GM19397 (cell line): ENCODE data around the gene SEC62.
"Not testable (repeated sequence)": the region's sequence is repeated elsewhere in the genome, so short reads cannot be mapped to it uniquely, and the experiment has no call there.

Experiments used
- ATAC-seq: cut with Tn5 transposase; IDR thresholded peaks from one replicate; pipeline ENCODE4 v1.9.1; 2021; ENCODE audit warnings: mild to moderate bottlenecking, moderate library complexity; ENCODE audit not compliant: unreplicated experiment

The SEC62 gene

DNA sequence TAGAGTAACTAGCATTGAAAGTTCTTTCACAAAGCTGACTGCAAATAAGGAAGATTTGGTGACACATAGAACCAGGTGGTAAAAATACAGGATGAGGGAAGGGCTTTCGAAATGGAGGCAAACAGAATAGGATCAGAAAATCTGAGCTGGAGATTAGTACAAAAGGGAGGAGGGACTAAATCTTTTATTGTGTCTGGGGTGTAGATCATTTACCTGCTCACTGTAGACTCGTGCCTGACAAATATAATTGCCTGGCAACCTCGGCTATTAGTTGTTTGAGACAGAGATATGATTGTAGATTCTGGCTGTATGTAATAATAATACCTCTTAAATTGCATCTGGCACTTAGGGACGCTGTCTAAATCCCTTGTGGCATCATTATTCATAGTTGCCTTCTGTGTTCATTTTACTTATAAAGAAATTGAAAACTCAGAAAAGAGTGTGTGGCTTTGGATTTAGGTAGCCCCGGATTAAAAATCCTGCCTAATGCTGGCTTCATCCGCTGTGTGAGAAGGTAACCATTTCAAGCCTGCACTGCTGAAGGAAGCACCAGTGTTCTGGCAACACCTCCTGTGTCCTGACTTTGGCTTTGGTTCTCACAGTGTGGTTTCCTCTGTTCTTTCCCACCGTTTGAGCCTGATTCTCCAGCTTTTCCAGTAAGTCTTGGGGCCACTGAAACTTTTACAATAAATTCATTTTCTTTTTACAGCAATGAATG lies 46.2 kb downstream of the SEC62 start:
- no peak for ATAC-seq

DNA sequence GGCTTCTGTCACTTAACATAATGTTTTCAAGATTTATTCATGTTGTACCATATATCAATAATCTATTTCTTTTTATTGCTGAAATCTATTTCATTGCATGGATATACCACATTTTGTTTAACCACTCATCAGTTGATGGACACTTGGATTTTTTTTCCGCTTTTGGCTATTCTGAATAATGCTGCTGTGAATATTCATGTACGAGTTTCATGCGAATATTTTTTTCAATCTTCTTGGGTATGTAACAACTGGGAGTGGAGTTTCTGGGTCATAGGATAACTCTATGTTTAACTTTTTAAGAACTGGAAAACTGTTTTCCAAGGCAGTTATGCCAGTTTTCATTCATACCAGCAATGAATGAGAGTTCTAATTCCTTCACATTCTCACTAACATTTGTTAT lies 49.5 kb downstream of the SEC62 start:
- no peak for ATAC-seq

DNA sequence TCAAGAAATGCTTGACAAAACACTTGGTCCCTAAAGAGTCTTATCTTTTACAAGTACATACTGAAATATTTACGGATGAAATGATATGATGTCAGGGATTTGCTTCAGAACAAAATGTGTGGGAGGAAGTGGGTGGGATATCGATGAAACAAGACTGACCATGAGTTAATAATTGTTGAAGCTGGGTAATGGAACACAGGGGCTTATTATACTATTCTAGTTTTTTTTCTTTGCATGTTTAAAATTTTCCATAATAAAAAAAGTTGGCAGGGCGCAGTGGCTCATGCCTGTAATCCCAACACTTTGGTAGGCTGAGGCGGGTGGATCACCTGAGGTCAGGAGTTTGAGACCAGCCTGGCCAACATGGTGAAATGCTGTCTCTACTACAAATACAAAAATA lies 52.7 kb downstream of the SEC62 start:
- ATAC-seq: not testable (repeated sequence)

DNA sequence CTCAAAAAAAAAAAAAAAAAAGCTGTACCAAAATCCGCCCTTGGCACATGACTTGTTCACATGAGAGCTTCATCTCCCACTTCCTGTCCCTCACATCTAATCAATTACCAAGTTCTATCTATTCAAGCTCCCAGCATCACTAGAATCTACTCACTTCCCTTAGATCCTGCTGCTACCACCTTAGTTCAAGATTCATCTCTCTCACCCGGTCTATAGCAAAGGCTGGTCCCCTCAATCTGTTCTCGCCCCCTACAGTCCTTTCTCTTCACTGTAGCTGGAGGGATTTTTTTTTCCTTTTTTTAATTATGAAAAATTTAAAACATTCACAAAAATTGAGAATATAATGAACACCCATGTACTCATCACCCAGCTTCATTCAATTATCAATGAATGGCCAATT lies 54.5 kb downstream of the SEC62 start:
- ATAC-seq: no peak

DNA sequence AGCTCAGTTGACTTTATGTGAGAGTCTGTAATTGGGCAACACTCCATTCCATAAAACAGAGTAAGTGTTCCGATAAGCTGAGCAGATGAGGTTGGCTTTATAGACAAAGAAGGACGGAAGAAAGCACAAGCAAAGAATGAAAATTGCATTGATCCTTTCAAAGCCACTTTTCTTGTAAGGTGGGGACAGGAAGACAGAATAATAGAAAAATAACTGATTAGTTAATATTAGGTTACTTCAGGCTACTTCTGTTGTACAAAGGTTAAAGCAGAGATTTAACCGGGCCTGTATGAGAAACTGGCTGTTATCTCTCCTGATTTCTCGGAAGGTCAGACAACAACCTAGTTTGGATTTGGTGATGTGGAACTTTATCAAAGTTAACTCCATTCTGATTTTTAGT lies 55.7 kb downstream of the SEC62 start:
- ATAC-seq: no peak

DNA sequence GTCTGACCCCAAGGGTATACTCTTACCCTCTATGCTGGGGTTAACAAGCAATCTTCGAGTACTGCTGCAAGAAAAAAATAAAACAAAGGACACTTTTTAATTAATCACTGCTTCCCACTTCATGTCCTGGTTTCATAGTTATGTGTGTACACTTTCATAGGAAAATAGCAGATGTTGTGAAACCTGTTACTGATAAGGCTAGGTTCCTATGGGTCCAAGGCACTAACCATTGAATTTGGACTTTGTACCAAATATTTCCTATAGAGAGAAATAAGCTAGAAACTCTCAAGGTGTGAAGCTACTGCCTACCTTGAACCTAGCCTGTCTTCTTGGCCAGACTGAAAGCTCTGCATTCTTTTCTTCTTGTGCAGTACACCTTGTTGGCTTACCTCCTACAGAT lies 56.6 kb downstream of the SEC62 start:
- ATAC-seq: no peak

DNA sequence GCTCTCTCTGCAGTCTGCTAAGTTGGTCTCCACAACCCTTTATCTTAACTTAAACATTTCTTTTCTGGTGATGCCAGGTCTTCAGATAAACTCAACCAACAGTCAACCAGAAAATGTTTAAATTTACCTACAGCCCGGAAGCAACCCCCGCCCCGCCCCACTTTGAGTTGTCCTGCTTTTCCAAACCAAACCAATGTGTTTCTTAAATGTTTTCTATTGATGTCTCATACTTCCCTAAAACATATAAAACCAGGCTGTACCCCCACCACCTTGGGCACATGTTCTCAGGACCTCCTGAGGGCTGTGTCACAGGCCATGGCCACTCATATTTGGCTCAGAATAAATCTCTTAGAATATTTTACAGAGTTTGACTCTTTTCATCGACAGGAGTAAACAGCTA lies 58.0 kb downstream of the SEC62 start:
- ATAC-seq: no peak

DNA sequence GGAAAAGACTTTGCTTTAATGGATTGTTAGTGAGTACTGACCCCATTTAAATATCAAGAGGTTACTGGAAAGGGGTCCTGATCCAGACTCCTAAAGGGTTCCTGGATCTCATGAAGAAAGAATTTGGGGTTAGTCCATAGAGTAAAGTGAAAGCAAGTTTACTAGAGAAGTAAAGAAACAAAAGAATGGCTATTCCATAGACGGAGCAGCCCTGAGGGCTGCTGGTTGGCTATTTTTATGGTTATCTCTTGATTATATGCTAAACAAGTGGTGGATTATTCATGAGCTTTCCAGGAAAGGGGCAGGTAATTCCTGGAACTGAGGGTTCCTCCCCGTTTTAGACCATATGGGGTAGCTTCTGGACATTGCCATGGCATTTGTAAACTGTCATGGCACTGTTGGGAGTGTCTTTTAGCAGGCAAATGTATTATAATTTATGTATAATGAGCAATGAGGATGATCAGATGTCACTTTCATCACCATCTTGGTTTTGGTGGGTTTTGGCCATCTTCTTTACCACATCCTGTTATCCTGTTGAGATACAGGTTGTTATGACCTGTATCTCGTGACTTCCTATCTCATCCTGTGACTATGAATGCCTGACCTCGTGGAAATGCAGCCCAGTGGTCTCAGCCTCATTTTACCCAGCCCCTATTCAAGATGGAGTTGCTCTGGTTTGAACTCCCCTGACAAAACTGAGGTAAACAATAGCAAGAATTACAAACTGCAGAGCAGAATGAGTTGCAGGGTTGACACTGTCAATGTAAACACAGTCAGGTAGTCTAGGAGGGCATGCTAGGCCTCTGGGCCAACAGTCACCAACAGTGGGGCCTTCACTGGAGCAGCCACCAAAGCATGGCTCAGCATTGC lies 60.9 kb downstream of the SEC62 start:
- no peak for ATAC-seq

DNA sequence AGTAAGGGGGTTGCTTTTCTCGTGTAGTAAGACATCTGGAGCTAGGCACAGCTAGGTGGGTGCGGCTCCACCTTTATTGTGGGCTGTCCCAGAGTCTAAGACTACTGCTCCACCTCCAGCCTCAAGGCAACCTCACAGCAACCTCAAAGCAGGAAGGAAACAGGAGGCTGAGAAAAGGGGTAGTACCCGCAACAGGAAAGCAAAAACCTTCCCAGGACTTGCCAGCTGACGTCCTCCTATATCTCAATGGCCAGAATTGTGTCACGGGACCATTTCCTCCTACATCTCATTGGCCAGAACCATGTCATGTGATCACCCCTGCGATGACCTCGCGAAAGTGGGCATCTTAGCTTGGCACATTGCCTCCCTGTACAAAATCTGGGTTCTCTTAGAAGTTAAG lies 66.9 kb downstream of the SEC62 start:
- no peak for ATAC-seq

DNA sequence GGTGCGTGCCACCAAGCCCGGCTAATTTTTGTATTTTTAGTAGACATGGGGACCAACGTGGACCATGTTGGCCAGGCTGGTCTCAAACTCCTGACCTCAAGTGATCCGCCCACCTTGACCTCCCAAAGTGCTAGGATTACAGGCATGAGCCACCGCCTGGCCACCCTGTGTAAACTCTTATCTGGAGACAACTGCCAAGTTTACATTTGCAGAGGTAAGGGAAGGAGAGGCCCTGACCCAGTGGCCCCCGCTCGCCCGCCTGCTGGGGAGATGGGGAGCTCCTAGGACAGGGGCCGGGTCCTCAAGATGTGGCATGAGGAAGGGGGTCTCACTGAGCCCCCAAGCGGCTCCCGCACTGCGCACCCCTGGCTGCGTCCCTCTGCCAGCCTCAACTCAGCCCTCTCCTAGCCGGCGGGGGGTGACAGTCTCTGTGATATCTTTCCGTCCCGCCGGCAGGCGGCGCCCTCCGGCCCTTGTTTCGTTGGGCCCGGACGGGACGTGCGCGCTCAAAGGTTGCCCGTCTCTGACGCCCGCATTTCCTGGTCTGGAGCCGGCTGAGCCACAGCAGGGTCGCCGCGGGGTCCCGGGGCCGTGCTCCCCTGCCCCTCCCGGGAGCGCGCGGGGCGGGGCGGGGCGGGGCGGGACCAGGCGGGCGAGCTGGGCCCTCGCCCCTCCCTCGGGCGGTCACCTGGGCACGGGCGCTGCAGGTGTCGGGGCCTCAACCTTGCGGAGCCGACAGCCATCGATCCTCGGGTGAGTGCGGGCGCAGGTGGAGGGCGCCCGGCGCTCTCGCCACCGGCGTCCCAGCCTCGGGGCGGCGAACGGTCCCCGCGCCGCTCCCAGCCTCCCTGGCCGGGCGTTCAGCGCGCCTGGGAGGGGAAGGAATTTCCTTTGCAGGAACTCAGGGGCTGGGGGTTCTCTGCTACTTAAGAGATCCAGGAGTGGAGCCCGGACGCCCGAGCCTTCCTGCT lies 71.1 kb downstream of the SEC62 start, which contains the start of gene GPR160:
GPR160 (plus strand) TSS at position 533 of the 971 bp plus-strand sequence. CDS start 45,978 bp downstream, outside the sequence.
- peak; percentile 86 for ATAC-seq

DNA sequence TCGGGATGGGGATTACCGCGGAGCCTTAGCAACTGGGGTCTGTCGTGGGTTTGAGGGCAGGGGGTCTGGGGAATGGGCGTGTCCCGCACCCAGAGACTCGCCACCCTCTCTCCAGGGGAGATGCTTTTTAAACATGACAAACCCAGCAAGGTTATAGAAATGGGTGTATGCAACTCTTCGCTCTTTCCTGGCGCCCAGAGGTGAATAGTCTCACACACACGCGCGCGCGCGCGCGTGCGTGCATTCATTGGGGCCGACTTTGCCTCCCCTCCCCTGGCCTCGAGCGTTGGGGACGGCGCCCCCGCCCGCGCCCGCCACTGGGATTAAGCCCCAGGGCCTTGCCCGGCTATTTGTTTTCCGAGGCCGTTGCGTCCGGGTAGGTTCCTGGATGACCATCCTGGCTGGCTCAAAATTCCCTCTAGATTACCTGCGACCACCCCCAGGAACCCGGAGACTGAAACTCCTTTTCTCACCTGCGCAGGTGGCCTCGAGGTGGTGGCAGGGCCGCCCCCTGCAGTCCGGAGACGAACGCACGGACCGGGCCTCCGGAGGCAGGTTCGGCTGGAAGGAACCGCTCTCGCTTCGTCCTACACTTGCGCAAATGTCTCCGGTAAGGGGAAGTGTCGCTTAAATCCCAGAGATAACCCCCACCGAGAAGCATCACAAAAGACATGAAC lies 72.0 kb downstream of the SEC62 start:
- ATAC-seq: peak; percentile 15

DNA sequence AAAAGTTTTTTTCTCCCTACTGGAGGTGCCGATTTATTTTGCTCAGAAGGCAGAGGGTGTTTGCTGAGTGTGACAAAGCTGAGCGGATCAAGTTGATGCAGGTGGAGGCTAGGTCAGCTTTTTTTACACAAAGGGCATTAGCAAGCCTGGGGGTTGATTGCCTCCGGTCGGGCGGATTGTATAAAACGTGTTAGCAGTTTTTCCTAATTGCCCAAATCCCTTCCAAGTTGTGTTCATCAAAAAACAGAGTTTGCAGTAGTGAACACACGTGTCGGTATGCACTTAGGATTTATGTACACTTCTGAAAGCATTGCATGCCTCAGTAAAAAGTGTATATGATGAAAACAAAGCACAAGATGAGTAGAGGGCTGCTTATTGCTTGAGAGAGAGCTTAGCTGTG lies 73.8 kb downstream of the SEC62 start:
- no peak for ATAC-seq

DNA sequence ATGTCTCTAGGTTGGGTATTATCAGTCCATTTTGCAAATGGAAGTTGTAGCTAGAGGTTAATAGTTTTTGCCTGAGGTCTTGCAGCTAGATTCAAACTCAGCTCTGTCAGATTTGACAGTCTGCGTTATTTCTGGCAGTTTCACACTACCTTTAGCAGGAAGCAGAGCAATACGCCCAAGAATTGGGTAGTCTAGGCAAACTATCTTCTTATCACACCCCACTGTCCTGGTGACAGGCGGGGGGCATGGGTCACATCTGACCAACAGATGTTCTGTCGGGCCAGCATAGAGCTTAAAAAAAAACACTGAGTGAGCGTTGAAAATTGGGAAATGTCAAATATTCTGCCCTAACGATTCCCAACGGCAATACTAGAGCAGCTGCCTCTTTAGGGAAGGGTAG lies 76.9 kb downstream of the SEC62 start:
- ATAC-seq: no peak

DNA sequence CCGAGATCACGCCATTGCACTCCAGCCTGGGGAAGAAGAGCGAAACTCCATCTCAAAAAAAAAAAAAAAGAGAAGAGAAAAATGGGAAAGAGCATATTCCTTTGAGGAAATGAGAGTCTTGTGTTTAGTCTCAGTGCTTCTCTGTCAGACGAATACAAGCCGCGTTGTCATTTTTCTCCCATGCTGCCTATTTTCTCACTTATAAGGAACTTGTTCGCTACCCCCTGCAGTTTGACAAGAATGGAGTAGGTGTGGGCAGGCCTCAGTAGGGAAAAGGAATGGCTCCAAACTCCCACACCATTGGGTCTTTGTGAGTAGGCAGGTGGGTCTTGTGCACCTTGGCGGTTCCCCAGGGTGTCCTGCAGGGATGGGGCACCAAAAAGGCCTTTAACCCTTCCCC lies 77.7 kb downstream of the SEC62 start:
- no peak for ATAC-seq

DNA sequence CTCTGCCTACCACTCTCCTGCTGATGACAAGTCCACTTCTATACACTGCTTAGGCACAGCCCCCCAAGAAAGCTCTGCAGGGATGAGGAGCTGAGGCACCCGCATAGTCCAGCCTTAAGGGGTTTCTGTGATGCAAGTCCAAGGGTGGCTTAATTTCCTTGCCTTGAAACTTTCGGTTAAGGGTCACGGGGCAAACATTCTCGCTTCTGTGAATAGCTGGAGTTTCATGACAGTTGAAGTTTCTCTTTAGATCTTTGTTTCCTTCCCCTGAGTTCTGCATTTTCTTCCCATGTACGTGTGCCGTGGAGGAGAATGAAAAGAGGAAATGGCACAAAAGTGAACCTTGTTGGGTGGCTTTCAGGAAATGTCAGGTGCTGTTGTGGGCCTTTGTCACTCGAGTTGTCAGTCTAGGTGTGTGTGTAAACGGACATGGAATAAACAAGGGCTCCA lies 78.2 kb downstream of the SEC62 start:
- peak; percentile 75 for ATAC-seq

DNA sequence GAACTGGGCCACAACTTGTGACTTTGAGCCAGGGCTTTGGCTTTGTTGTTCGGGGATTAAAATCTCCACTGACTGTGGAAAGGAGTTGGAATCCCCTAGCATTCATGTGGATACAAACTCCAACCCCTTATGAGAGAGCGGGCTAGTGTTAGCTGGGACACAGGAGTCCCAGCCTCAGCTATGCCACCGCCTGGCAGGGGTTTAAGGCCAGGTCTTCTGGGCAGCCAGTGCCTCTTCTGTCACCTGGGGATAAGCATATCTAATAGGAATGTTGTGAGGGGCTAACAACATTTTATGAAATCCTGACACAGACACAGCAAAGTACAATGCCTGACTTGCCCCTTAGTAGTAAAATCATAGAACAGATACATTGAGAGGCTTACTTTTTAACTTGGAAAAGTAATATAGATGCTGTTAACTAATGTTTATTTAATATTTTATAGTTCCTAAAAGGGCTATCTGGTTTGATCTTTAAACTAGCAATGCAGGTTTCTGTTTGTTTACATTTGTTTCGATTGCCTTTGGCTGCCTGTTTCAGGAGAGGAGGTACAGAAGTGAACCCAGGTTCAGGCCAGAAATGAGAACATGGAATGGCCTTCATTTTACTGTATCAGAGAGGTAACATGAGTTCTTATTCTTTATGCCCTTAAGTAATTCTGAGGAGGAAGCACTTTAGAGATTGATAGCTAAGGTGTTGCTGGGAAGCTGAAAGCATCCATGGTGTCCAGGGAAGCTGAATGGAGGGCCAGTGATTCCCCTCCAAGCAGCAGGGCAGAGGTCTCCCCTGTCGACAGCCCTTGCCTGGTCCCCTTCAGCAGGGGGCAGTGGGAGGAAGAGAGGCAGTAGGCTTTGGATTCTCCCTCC lies 79.9 kb downstream of the SEC62 start:
- no peak for ATAC-seq

DNA sequence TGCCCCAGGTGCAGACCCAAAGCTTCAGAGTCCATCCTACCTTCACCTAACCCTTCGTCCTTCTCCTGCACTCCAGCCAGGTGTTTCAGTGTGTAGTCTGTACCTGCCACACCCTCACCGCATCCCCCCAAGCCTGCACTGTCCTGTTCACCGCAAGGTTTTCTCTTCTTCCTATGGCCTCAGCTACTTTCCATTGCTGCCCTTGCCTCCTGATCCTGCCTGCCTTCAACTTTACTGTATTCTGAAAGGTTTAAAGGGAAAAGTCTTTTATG lies 80.5 kb downstream of the SEC62 start:
- no peak for ATAC-seq
